Tibial nerve (tissue), 4 donors: ENCODE data around the gene STMN3. TPM values are rescaled to one million over a fixed set of nuclear protein-coding genes. Genes with fewer than 3 reads are reported as not detected.

Experiments
- DNase-seq, 2 donors: peaks; one replicate each; pipeline ENCODE4 v3.0.0-alpha.2; 2019; ENCODE audit warnings: low spot score in 2 of 2
- H3K27ac ChIP-seq, 4 donors: fragments of 200-600 bp; sonication (generic) in 3 of 4; one replicate each; pipeline ENCODE4 v1.5.1; 2017 to 2019; ENCODE audit warnings: mild to moderate bottlenecking in 1 of 4
- H3K27me3 ChIP-seq, 2 donors: fragments of 200-600 bp; sonication (generic) in 1 of 2; one replicate each; pipeline versions ENCODE4 v1.5.1 to v1.6.0; 2017 to 2019
- H3K36me3 ChIP-seq, 3 donors: fragments of 200-600 bp; sonication (generic); one replicate each; pipeline ENCODE4 v1.5.1; 2018 to 2019
- H3K4me1 ChIP-seq, 4 donors: fragments of 200-600 bp; sonication (generic) in 3 of 4; one replicate each; pipeline ENCODE4 v1.5.1; 2017 to 2019
- H3K4me3 ChIP-seq, 4 donors: fragments of 200-600 bp; sonication (generic) in 3 of 4; one replicate each; pipeline ENCODE4 v1.5.1; 2017 to 2019; ENCODE audit warnings: mild to moderate bottlenecking in 1 of 4, moderate library complexity in 1 of 4
- H3K9me3 ChIP-seq, 4 donors: fragments of 200-600 bp; sonication (generic) in 3 of 4; one replicate each; pipeline ENCODE4 v1.5.1; 2017 to 2019
- CTCF ChIP-seq, 5 experiments: fragments of 200-600 bp in 3 of 5; fragments of 450-650 bp in 2 of 5; sonication (generic) in 3 of 5; IDR thresholded peaks; one replicate each; pipeline ENCODE4 v1.5.1; 2016 to 2019; ENCODE audit warnings: antibody characterized with exemption in 5 of 5, mild to moderate bottlenecking in 3 of 5, moderate library complexity in 2 of 5
- EP300 ChIP-seq, 2 donors: sonication (generic); formaldehyde crosslinking; IDR thresholded peaks; one replicate each; pipeline ENCODE4 v1.6.1; 2017; ENCODE audit warnings: antibody characterized with exemption in 2 of 2, mild to moderate bottlenecking in 1 of 2
- POLR2A ChIP-seq, 2 donors: fragments of 450-650 bp; IDR thresholded peaks; one replicate each; pipeline ENCODE4 v1.6.1; 2017; ENCODE audit warnings: antibody characterized with exemption in 2 of 2, mild to moderate bottlenecking in 2 of 2, moderate library complexity in 2 of 2
- WGBS, 2 donors: methylation state at CpG; one replicate each; pipeline ENCODE4 v1.1.5; 2018; 5-methylcytosine and 5-hydroxymethylcytosine counted together
- total RNA-seq, 4 donors: library from RNA; depleted of rRNA; stranded (reverse); fragments of >200 nt; gene quantifications; one replicate each; pipeline ENCODE4 v1.1.0, GENCODE V29; 2016

STMN3 gene
- total RNA-seq, 4 donors from 2014 or later = 12.3 to 26.4 (median 15.5) TPM

GRCh38 chr20:63625771-63626423 is 27.3 kb downstream of the STMN3 start:
- Histone ChIP-seq H3K4me1 (peaks cover 0 to 43% (median 12%) of the 10 kb centered on the region in 4 donors), H3K9me3 (no peaks in the 10 kb centered on the region), H3K27me3 (no peaks in the 10 kb centered on the region), H3K4me3 (peak overlapping the region; percentile 70 to 99 (median 86)), H3K27ac (peak overlapping the region; percentile 98 to 99 (median 98)), H3K36me3 (peaks cover 0 to 4% (median 0%) of the 10 kb centered on the region in 3 donors)
- TF ChIP-seq POLR2A (IDR thresholded peaks at IDR 0.05) (no peak), CTCF (IDR thresholded peaks at IDR 0.05) (no peak), EP300 (IDR thresholded peaks at IDR 0.05) (no peak)
- WGBS, 2 donors = 14 to 44% methylated on average over 14 to 35 of the region's 36 CpGs
- no peak for DNase-seq

DNA sequence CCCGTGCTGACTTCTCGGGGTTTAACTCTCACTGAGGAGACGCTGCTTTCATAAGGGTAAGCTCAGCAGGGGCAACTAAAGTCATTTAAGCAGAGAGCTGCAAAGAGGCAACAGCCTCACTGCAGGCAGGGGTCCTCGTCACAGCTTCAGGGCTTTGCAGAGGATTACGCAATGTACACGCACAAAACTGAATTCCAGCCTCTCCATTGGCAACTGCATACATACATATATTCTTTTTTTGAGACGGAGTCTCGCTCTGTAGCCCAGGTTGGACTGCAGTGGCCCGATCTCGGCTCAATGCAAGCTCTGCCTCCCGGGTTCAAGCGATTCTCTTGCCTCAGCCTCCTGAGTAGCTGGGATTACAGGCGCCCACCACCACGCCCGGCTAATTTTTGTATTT is 28.7 kb downstream of the STMN3 start:
- Histone ChIP-seq H3K4me3 (no peak overlapping the region), H3K9me3 (no peaks in the 10 kb centered on the region), H3K27me3 (no peaks in the 10 kb centered on the region), H3K36me3 (peaks cover 0 to 5% (median 0%) of the 10 kb centered on the region in 3 donors), H3K4me1 (peaks cover 0 to 52% (median 12%) of the 10 kb centered on the region in 4 donors), H3K27ac (no peak overlapping the region)
- no peak for DNase-seq
- 80 to 83% methylated on average over 15 of the region's 15 CpGs for WGBS, 2 donors
- TF ChIP-seq CTCF (IDR thresholded peaks at IDR 0.05) (no peak), POLR2A (IDR thresholded peaks at IDR 0.05) (no peak), EP300 (IDR thresholded peaks at IDR 0.05) (no peak)

DNA sequence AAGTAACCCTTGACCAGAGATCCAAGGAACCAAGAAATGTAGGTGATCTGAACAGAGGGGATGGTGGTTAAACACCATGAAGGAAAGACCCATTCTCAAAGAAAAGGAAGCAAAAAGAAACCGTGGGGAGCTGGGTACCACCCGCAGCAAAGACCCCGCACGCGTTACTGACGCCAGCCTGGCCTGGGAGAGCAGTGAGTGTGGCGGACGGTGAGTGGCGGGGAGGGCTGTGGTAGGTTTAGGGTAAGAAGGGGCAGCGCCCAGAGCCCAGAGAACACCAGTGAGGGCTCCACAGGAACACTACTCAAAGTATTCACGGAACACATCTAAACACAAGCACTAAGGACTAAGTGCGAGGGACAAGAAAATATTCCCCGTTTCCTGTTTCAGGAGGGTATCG is 30.5 kb downstream of the STMN3 start:
- Histone ChIP-seq H3K36me3 (peaks cover 0 to 22% (median 2%) of the 10 kb centered on the region in 3 donors), H3K9me3 (no peaks in the 10 kb centered on the region), H3K27ac (no peak overlapping the region), H3K27me3 (no peaks in the 10 kb centered on the region), H3K4me3 (no peak overlapping the region), H3K4me1 (peaks cover 0 to 39% (median under 1%) of the 10 kb centered on the region in 4 donors)
- DNase-seq = no peak
- no peak for TF ChIP-seq EP300 (IDR thresholded peaks at IDR 0.05)
- no peak for TF ChIP-seq CTCF (IDR thresholded peaks at IDR 0.05)
- no peak for TF ChIP-seq POLR2A (IDR thresholded peaks at IDR 0.05)
- WGBS, 2 donors = 91 to 95% methylated on average over 14 of the region's 14 CpGs

- WGBS, 2 donors = 84 to 95% methylated on average over 4 of the region's 4 CpGs
- Histone ChIP-seq H3K27ac (no peak overlapping the region), H3K36me3 (peaks cover 0 to 29% (median 9%) of the 10 kb centered on the region in 3 donors), H3K9me3 (no peaks in the 10 kb centered on the region), H3K4me3 (no peak overlapping the region), H3K4me1 (peaks cover 0 to 35% (median 0%) of the 10 kb centered on the region in 4 donors), H3K27me3 (no peaks in the 10 kb centered on the region)
- TF ChIP-seq EP300 (IDR thresholded peaks at IDR 0.05) (no peak), CTCF (IDR thresholded peaks at IDR 0.05) (no peak), POLR2A (IDR thresholded peaks at IDR 0.05) (no peak)
- no peak for DNase-seq
Measured at GRCh38 chr20:63622096-63622495, 31.1 kb downstream of the STMN3 start.

DNA sequence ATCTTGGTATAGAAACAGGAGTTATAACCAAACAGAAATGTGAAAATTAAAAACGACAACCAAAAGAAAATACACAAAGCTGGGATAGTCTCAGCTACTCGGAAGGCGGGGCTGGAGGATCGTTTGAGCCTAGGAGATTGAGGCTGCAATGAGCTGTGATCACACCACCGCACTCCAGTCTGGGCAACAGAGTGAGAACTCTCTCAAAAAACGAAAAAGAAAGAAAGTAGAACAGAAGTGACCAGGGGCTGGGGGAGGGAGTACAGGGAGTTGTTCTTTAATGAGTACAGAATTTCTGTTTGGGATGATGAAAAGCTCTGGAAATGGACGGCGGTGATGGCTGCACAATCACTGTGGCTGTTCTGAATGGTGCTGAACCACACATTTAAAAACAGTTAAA is 32.2 kb downstream of the STMN3 start:
- no peak for DNase-seq
- Histone ChIP-seq H3K27ac (no peak overlapping the region), H3K36me3 (peaks cover 0 to 40% (median 11%) of the 10 kb centered on the region in 3 donors), H3K4me1 (peaks cover 0 to 34% (median 0%) of the 10 kb centered on the region in 4 donors), H3K9me3 (no peaks in the 10 kb centered on the region), H3K27me3 (no peaks in the 10 kb centered on the region), H3K4me3 (no peak overlapping the region)
- WGBS, 2 donors = 72 to 78% methylated on average over 8 of the region's 8 CpGs
- TF ChIP-seq EP300 (IDR thresholded peaks at IDR 0.05) (no peak), CTCF (IDR thresholded peaks at IDR 0.05) (no peak), POLR2A (IDR thresholded peaks at IDR 0.05) (no peak)
